ENCODE data around the gene HACD4.

Gene HACD4, protein sequence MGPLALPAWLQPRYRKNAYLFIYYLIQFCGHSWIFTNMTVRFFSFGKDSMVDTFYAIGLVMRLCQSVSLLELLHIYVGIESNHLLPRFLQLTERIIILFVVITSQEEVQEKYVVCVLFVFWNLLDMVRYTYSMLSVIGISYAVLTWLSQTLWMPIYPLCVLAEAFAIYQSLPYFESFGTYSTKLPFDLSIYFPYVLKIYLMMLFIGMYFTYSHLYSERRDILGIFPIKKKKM

DNA sequence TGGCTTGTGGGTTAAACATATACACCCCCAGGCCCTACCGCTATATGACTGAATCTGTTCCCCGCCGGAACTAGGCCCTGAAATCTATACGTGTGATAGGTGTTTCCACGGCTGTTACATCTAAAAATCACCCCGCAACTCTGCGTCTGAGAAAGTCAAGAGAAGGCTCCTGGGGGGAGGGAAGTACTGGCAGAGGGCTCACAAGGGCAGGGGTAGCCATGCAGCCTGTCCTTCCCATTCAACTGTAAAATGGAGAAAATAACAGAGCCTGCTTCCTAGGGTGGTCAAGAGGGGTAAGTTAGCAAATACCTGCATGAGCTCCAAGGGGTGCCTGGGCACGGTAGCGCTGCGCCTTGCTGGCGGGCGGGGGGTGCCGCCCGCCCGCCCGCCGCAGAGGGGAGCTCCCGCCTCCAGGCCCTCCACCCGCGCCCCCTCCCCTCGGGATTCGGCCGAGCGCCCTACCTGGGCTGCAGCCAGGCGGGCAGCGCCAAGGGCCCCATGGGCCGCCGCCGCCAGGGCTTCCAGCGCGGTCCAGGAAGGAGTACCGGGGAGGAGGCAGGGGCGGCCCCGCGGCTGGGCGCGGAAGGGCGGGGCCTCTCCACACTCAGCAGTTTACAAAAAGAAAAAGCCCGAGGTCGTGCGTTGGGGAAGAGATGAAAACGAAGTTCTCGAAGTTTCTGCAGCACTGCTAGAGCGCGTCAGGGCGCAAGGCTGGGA is at the start of gene HACD4:
HACD4 (minus strand) TSS at position 550 of the 717 bp plus-strand sequence; CDS start at position 500, 50 bp downstream.
- DNase-seq = peak; percentile 57

DNA sequence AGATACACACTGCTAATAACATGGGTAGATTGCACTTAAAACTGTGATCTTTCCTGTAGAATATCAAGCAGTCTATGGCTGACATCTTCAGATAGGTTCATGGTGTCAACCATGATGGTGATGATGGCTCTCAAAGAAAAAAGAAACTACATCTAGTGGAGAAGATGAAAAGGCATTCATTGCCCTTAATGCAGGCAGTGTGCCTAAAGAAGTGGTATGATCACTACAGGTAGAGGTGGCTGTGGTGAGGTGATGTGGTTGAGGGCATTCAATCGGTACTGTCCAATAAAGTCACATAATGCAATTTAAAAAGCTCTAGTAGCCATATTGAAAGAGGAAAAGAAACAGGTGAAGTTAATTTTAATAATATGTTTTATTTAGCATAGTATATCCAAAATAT is 49.4 kb upstream of the HACD4 start:
- no peak for DNase-seq

DNA sequence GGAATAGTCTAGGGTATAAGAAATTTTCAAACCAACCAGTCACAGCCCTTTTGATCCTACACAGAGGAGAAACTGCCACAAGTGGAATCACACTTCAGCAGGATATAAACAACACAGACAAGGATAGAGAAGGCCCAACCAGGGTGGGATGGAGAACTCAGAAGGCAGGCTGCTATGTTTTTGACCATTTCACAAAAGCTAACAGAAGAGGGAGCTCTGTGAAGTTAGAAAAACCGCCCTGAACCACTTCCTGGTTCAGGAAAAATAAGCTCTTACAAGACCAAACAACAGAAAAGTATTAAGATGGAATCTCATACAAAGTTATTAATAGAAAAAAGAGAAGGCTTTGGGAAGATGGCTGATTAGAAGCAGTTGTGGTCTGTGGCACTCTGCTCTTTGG is 47.3 kb upstream of the HACD4 start:
- DNase-seq = no peak

DNA sequence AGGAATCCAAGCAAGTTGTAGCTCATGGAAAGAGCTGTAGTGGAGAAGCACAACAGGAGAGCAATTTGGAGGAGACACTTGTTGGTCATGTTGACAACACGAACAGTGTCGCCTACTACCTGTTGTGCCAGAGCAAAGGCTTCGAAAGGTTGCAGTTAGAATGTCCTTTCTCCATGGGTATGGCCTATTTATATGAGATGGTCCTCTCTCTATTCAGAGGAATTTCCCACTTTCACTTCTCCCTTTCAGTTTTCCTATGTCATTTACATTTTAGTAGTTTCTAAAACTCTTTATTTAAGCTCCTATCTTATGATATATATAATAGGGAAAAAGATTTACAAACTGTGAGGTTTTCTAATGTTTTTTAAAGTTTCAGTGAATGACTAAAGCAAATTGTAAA is 46.3 kb upstream of the HACD4 start, which contains the start of gene IFNB1:
IFNB1 (minus strand) TSS at position 162 of the 400 bp plus-strand sequence; CDS start at position 89, 73 bp downstream.
- no peak for DNase-seq

DNA sequence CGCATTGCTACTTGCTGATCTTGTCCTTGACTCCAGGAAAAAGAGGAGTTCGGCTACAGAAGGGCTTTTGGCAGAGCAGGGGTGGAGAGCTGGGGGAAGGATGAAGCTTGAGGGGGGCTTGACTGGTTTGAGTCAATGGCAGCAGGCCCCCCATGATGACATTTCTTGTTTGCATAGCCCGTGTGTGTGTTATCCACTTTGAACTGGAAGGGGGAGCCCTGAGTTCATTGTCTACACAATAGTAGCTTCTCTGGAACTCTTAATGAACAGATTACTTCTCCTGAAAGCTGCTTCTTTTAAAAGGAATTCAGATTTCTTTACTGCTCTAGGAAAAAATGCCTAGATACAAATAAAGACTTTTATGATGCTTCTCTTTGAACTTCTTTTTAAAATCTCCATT is 44.0 kb upstream of the HACD4 start:
- DNase-seq = no peak

DNA sequence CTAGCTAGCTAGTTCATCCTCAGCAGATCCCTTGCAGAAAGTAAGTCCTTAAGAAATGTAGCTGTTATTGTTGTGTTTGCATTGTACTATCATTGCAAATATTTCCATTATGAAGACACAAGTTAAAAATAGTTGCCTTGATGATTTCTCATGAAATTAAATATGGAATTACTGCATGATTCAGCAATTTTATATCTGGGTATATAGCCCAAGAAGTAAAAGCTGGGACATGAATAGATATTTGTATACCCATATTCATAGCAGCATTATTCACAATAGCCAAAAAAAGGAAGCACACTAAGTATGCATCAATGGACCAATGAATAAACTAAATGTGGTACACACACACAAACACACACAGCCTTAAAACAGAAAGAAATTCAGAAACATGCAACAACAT is 39.5 kb upstream of the HACD4 start:
- DNase-seq = no peak

DNA sequence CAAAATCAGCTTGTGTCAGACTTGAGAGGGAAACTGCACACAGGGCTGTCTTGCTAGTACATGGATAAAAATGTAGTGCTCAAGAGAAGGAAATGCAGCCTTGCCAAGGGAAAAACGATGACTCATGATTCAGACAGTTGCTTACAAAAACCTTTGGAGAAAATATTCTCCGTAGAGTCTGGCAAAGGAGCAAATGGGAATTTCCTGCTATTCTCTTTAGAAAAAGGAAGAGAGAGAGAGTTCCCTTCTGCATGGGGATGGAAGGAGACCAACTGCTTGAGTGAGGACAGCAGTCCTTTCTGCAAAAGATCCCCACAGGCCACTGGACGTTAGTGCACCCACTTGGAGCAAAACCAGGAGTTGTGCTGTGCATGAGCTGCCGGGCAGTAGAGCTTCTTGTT is 38.7 kb upstream of the HACD4 start:
- DNase-seq = no peak

DNA sequence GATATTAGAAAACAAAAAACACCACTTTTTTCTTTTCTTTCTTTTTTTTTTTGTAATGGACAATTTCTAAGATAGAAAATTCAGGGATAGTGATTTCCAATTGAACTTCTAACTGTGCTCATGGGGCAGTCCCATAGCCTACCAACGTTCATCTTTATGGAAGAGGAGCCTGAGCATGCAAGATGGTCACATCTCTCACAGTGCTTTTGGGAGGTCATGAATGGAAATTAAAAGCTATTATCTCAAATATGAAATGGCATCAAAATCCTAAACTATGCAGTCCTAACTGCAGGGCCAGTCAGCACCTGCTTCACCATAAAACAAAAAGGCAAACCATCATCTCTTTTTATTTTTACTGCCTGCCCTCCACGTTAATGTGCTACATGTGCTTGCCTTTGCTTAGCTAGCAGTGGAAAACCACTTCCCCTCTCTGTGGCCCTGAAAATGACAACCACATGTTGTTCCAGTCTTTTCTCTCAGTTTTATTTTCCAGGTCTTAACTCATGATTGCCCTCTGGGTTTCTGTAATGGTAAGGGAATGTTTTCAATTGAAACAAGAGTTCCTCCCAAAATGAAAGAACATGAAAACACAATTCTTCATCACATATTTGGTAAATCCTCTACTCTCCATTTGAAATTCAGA is 29.6 kb upstream of the HACD4 start:
- no peak for DNase-seq

DNA sequence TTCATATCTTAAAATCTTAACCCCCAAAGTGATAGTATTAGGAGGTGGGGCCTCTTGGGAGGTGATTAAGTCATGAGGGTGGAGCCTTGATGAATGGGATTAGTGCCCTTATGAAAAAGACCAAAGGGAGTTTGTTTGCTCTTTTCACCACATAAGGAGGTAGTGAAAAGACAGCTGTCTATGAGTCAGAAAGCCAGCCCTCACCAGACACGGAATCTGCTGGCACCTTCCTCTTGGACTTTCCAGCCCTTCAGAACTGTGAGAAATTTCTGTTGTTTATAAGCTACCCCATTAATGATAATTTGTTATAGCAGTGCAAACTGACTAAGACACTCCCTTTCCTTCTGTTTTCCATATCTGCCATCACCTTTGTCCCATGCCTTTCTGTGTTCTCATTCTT is 25.5 kb upstream of the HACD4 start:
- DNase-seq = no peak

DNA sequence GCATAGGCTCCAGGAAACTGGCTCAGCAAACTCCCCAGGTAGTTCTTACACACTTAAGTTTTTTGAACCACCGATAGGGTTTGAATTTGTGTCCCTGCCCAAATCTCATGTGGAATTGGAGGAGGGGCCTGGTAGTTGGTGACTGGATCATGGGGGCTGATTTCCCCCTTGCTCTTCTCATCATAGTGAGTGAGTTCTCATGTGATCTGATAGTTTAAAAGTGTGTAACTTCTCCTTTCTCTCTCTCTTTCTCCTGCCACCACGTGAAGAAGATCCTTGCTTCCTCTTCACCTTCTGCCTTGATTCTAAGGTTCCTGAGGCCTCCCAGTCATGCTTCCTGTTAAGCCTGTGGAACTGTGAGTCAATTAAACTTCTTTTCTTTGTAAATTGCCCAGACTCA is 22.4 kb upstream of the HACD4 start:
- no peak for DNase-seq

DNA sequence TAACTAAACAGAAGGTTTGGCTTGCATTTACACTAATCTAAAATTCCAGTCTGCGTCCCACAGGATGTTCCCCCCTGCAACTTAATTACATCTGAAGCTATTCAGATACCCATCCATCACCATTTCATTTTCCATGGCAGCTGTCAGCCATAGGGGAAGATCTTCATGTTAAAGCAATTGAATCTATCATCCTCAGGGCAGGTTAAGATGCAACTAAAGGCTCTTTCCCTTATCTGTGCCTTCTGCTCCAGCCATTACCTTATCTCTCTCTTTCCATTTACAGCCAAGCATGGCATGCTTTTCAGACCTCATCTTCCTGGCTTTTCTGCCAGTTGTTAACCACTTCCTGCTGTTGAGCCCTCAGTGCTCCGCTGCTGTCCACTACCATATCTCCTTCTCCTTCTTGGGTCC is 15.8 kb upstream of the HACD4 start:
- no peak for DNase-seq

DNA sequence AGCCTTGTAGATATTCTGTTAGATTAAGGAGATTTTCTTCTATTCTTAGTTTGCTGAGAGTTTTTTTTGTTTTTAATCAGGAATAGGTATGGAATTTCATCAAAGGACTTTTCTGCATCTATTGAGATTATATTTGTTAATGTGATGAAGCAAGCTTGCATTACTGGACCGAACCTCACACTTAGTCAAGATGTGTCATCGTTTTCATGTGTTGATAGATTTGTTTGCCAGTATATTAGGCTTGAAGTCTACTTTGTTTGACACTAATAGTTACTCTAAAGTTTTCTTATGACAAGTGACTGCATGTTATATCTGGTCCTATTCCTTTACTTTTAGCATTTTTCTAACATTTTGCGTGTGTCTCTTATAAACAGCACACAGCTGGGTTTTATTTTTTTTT is 12.4 kb upstream of the HACD4 start:
- DNase-seq = no peak

DNA sequence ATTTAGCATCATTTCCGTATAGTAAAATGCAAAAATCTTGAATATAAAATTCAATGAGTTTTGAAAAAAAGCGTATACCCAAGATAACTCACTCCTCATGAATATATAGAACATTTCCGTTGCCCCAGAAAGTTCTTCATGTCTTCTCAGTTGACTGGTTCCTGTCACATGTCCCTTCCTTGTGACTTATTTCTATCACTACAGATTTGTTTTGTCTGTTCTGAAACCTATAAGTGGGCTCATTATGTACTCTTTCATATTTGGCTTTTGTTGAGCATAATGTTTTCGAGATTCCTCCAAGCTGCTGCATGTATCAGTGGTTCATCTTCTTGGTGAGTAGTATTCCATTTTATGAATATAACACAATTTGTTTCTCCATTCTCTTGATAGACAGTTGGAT is 11.0 kb upstream of the HACD4 start:
- no peak for DNase-seq

DNA sequence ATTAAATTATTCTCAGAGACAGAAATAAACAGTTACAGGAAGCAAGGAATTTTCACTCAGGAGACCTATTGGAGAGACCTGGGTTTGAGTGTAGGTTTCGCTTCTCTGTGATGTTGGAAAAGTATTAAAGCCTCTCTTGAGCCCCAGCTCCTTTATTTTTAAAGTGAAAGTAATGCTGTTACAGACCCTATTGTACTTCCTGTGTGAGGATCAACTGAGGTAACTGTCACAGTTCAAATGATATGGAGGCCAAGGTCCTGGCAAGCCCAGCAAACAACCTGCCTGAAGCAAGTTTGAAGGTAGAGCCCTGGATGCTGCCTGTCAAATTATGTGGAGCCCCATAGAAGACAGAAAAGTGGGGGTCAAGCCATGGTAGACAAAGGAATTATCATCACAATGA is 7.9 kb upstream of the HACD4 start:
- DNase-seq = no peak

DNA sequence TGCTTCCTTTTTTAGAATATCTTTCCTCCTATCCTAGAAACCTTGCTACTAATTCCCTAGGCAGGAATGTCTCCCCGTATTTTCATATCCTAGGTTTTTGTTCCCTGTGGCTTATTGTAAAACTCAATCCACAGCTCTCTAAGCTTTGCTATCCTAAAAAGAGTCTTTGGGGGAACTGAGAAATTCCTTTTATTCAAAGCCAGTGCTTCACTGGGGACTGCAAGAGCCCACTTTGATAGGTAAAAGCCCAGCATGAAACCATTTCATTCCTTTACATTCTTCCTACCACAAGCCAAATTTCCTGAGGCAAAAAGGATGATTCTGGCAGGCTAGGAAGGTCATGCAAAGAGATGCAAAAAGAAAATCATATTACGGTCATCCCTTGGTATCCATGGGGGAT is 5.8 kb upstream of the HACD4 start:
- no peak for DNase-seq

DNA sequence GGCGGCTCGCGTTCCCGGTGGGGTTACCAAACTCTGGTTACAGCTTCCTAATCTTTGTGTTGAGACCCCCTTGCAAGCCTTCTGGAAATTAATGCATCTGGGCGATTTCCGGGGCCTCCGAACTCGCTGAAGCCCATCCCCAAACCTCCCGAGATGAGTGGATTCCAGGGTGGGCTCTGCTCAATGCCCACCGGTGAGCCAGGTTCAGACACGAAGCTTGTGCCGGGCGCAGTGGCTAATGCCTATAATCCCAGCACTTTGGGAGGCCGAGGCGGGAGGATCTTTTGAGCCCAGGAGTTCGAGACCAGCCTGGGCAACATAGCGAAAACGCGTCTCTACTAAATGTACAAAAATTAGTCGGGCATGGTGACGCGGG is 356 bp upstream of the HACD4 start:
- no peak for DNase-seq

DNA sequence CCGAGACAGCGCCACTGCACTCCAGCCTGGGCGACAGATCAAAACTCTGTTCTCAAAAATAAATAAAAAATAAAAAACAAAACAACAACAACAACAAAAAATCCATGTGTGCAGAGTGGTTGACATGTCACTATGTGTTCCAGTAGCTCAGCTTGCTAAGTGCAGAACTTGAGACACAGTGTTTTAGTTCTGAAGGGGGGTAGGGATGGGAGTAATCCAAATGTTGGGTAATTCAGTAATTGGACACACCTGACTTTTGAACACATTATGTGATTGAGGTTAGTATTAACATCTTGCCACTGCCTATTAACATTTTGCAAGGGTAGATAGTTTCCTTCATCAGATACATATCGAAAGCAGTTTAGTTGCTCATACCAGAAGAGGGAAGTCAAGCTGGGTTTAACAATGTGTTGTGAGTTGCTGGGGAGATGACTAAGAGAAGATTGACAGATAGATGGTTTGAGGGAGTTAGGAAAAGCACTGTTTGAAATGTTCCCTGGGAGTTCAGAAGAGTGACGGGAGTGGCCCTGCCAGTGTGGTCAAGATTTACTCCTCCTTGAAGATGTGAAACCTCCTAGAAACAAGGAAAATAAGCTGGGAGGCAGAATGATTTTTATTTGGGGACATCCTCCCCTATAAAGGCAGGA is 928 bp downstream of the HACD4 start:
- peak; percentile 7 for DNase-seq

DNA sequence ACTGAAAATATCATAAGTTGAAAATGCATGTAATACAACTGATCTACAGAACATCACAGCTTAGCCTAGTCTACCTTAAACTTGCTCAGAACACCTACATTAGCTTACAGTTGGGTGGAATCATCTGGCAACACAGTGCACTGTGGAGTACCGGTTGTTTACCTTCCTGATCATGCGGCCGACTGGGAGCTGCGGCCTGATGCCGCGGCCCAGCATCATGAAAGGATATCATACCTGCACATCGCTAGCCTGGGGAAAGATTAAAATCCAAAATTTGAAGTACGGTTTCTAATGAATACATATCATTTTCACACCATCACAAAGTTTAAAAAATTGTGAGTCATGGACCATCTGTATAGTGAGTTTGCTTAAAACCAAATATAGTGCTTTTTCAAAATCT is 1.8 kb downstream of the HACD4 start:
- DNase-seq = no peak

DNA sequence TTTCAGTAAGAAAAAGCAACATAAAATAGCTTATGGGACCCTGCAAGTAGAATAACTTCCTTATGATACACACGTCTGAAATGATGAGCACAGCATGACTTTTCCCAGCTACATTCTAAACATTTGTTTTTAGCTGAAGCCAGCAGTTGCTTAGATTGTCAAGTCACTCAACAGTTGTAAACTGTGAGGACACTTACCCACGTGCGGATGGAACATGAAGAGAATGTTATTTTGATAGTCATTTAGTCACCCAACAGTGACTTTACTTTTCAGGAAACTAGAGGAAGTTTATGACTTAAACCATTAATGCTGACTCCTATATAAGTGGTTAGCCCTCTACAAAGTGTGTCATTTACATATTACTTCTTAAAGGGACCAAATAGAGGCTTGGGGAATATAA is 3.0 kb downstream of the HACD4 start:
- no peak for DNase-seq

DNA sequence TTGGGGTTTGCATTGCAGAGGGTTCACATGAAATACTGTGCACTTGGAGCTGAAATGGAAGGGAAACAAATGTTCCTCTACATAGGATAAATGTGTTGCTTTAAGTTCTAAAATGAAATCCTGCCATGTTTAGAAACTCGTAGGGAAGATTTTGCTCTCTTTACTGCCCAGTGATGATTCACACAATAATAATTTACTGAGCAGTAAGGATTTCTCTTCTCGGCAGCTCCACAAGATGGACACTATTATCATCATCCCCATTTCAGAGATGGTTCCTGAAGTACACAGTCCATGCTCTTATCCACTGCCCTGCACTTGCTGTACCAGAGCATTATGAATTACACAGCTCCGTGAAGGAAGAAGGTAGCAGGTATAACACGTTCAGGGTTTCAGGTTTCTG is 4.1 kb downstream of the HACD4 start:
- no peak for DNase-seq

DNA sequence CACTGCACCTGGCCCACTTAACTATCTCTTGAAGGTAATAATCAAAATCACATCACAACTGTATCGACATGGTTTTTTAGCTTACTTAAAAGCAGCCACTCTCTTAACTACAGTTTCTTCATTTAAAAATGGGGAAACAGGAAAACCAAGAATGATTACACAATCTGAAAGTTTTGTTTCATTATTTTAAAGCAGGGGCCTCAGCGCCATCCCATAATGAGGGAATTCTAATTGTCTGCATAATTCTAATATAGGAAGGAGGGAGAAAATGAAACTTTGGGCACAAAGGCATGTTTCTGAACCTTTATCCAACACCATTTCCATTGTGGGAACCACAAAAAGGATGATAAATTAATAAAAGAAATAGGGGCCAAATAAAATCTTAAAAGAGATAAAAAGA is 7.6 kb downstream of the HACD4 start:
- no peak for DNase-seq

DNA sequence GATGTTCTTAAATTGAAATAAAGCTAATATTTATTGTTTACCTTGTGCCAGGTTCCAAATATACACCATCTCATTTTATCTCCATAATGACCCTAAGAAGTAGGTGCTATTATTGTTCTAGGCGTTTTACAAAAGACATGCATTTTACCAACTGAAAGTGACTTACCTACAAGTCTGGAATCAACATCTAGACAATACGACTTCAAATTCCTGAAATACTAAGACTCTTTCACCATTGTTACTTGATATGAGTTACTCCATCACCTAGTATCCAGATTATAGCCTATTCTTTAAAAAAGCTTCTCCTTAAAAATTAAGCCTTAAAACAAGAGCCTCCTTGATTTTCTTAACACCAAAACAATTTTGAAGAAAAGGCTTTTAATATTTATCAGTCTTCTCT is 13.3 kb downstream of the HACD4 start:
- no peak for DNase-seq

DNA sequence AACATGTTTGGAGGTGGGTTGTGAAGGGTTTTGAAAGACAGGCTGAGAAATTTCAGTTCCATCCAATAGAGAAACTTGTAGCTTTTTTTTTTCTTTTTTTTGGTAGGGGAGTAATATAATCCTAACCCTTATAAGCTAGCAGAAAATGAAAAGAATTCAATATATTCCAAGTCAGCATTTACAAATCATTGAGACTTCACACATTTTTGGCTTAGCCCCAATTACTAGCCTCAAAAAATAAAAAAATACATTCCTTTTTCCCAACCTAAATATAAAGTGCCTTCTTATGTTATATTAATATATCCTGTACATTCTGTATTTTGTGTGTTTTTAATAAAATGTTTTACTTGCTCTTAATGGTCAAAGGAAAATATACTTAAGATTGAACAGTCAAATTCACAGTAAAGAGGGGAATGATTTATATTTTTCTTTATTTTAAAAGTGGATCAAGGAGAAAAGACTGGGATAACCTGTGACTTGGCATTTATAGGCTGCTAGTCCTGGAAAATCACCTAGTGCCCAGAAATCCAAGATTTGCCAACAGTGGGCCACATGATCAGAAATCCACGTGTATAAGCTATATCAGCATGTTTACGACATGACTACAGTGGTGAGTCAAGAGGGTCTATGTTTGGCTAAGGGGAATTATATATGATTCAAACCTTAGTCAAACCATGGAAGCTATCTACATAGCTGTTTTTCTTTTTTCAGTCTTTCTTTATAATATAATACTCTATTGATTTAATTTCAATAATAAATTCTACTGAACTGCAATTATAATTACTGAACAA is 14.5 kb downstream of the HACD4 start:
- DNase-seq = no peak
